Gastrocnemius medialis (tissue), 4 donors: ENCODE results near the gene RNASE4. TPM values are rescaled to one million over a fixed set of nuclear protein-coding genes. Genes with fewer than 3 reads are reported as not detected.

ENCODE experiments used
- ATAC-seq, 2 donors: fragments of 150-250 bp; one replicate each; pipeline ENCODE4 v1.9.1; 2016
- DNase-seq, 2 donors: peaks; one replicate each; pipeline ENCODE4 v3.0.0-alpha.2; 2019
- H3K27ac ChIP-seq, 4 donors: fragments of 200-600 bp; sonication (generic); 1 replicate in 1 of 4; 2 replicates in 3 of 4; pipeline ENCODE4 v1.5.1; 2016 to 2018; ENCODE audit warnings: mild to moderate bottlenecking in 2 of 4, moderate library complexity in 1 of 4
- H3K27me3 ChIP-seq, 3 donors: fragments of 200-600 bp; sonication (generic) in 2 of 3; 1 replicate in 1 of 3; 2 replicates in 2 of 3; pipeline versions ENCODE4 v1.5.1 to v1.6.0; 2016 to 2019; ENCODE audit warnings: mild to moderate bottlenecking in 1 of 3, moderate library complexity in 1 of 3
- H3K36me3 ChIP-seq, 2 donors: fragments of 200-600 bp; sonication (generic) in 1 of 2; one replicate each; pipeline ENCODE4 v1.5.1; 2017 to 2018
- H3K4me1 ChIP-seq, 2 donors: fragments of 200-600 bp; sonication (generic) in 1 of 2; one replicate each; pipeline ENCODE4 v1.5.1; 2016 to 2017; ENCODE audit warnings: mild to moderate bottlenecking in 2 of 2
- H3K4me3 ChIP-seq, 4 donors: fragments of 200-600 bp; sonication (generic) in 3 of 4; 1 replicate in 1 of 4; 2 replicates in 3 of 4; pipeline ENCODE4 v1.5.1; 2016 to 2019; ENCODE audit warnings: mild to moderate bottlenecking in 2 of 4
- H3K9me3 ChIP-seq, 3 donors: fragments of 200-600 bp; sonication (generic) in 2 of 3; 1 replicate in 1 of 3; 2 replicates in 2 of 3; pipeline ENCODE4 v1.5.1; 2016 to 2019
- CTCF ChIP-seq, 5 experiments: fragments of 450-650 bp in 3 of 5; fragments of 200-600 bp in 2 of 5; sonication (generic) in 2 of 5; IDR thresholded peaks in 4 of 5; conservative IDR thresholded peaks in 1 of 5; 1 replicate in 4 of 5; 2 replicates in 1 of 5; pipeline ENCODE4 v1.5.1; 2016 to 2019; ENCODE audit warnings: antibody characterized with exemption in 5 of 5, mild to moderate bottlenecking in 3 of 5, moderate library complexity in 3 of 5
- POLR2A ChIP-seq, 2 donors: fragments of 450-650 bp; IDR thresholded peaks; one replicate each; pipeline ENCODE4 v1.6.1; 2017; ENCODE audit warnings: antibody characterized with exemption in 2 of 2, mild to moderate bottlenecking in 2 of 2, moderate library complexity in 2 of 2
- in situ Hi-C, 4 donors: fragments of 200-750 bp; cut with MboI; loops; one replicate each; pipeline versions ENCODE4 v1.15.0 to v1.8.0; 2017; ENCODE audit warnings: low sequenced_read_pairs in 4 of 4
- intact Hi-C: fragments of 100-400 bp; cut with DNase I; formaldehyde crosslinking; loops from one replicate; pipeline ENCODE4 v1.15.1; 2023; ENCODE audit warnings: low total_unique reads
- total RNA-seq, 4 donors: library from RNA; depleted of rRNA; stranded (reverse); fragments of >200 nt; gene quantifications; one replicate each; pipeline versions ENCODE4 v1.1.0 to v1.2.3, GENCODE V29; 2016

Gene RNASE4
- total RNA-seq, 4 donors from 2014 or later: 12.2 to 21.3 (median 18.9) TPM

GRCh38 chr14:20687362-20688166 lies 3.2 kb downstream of the RNASE4 start:
- in situ Hi-C loops: loop anchor here (10.0 to 25.0 kb wide), 6 partner anchors 223 to 425 kb away; partner anchors contain the start of genes CCNB1IP1 (in 2 of the 4), PARP2 (in 2 of the 4), TMEM253 (in 2 of the 4) and ARHGEF40 (in 1 of the 4)

DNA sequence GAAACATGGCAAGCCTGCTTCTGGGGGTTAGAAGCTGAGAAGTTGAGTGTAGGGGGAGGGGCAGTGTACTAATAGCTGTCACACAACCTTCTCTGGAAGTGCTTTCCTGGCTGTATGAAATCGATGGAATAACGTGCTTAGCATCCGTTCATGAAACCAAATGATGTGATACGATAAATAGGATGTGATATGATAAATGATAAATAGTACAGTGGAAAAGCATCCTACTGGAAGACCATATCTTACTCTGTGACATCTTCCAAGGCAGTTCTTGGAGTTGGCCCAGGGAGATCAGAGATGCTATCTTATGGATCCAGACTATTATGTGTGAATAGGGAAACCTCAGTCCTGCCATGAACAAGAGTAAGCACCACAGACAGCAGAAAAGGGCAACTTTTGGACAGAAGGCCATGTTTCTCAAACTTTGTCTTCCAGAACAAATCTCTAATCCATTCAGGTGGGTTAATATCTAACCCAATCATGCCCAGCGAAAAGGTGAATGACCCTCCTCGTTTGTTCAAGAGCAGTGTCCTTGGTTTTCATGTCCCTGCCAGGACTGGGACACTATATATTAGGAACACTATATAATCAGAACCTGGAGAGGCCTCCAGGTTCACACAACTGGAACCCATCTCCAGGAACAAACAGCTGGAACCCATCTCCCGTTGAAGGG lies 3.9 kb downstream of the RNASE4 start, which contains the start of gene ANG:
TSS of gene ANG (plus strand) at position 598 of the 673 bp plus-strand sequence. CDS start 4,801 bp downstream, outside the sequence.
- H3K9me3 ChIP-seq: no peaks in the 10 kb centered on the region
- no peak within 1 kb of the TSS for H3K27ac ChIP-seq
- H3K36me3 ChIP-seq: no peaks in the 10 kb centered on the region
- DNase-seq (no peak), ATAC-seq (no peak)
- in situ Hi-C loops: loop anchor here (10.0 to 25.0 kb wide), 6 partner anchors 224 to 424 kb away; partner anchors contain the start of genes CCNB1IP1 (in 2 of the 4), PARP2 (in 2 of the 4), TMEM253 (in 2 of the 4) and ARHGEF40 (in 1 of the 4)
- intact Hi-C loops: loop anchor here (10.0 kb wide), 1 partner anchor 766 kb away; the partner anchor contains the start of gene CHD8
- no peaks in the 10 kb centered on the region for H3K4me1 ChIP-seq
- H3K27me3 ChIP-seq: no peaks in the 10 kb centered on the region
- no peak within 1 kb of the TSS for H3K4me3 ChIP-seq
- TF ChIP-seq POLR2A (IDR thresholded peaks at IDR 0.05) (no peak), CTCF (IDR thresholded peaks at IDR 0.05 in 4 of 5, conservative IDR thresholded peaks at IDR 0.05 in 1 of 5) (no peak)

More at GRCh38 chr14:20687362-20688166, 3.2 kb downstream of the RNASE4 start:
- no peaks in the 10 kb centered on the region for H3K9me3 ChIP-seq
- H3K4me3 ChIP-seq: no peak overlapping the region
- ATAC-seq (no peak), DNase-seq (no peak)
- no peaks in the 10 kb centered on the region for H3K4me1 ChIP-seq
- intact Hi-C loops: loop anchor here (10.0 kb wide), 1 partner anchor 767 kb away; the partner anchor contains the start of gene CHD8
- TF ChIP-seq CTCF (IDR thresholded peaks at IDR 0.05 in 4 of 5, conservative IDR thresholded peaks at IDR 0.05 in 1 of 5) (no peak), POLR2A (IDR thresholded peaks at IDR 0.05) (no peak)
- no peak overlapping the region for H3K27ac ChIP-seq
- no peaks in the 10 kb centered on the region for H3K36me3 ChIP-seq
- H3K27me3 ChIP-seq: no peaks in the 10 kb centered on the region

DNA sequence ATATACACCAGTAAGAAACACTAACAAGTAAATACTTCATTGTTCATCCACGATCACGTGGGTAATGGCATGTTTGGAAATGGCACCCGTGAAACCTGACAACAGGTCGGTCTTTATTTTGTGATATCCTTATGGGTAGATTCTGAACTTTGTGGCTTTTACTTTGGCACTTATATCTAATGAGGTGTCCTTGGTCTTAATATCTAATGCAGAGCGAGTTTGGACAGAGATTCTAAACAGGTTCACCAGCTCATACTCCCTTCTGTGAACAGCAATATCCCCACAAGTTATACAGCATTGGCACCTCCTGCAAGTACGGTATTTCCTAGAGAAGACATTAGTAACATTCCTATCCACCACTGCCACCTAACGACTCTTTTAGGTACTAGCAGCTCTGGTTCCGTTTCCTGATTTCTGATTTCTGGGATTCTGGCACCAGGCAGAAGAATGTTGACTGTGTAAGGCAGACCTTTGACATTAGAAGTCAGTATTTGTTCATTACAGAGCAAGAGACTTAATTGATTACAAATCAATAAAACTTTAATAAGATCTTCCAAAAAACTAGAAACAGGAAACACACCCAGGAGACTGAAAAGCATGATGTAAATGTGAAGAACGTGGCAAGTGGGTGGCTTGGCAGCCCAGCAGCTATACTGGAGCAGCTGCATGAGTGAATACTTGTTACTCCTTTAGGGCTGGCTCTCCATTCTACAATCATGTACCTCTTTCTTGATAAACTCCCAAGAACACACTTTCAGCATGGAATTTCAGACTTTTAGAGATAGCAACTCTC lies 6.7 kb downstream of the RNASE4 start:
- Histone ChIP-seq H3K4me3 (no peak overlapping the region), H3K4me1 (no peaks in the 10 kb centered on the region), H3K36me3 (no peaks in the 10 kb centered on the region), H3K27me3 (no peaks in the 10 kb centered on the region), H3K9me3 (no peaks in the 10 kb centered on the region), H3K27ac (no peak overlapping the region)
- intact Hi-C loops: loop anchor here (1.0 to 2.0 kb wide), 3 partner anchors 28 to 160 kb away; no protein-coding TSS in a partner anchor
- DNase-seq: peak in 1 of 2 donors; percentile 16
- TF ChIP-seq CTCF (IDR thresholded peaks at IDR 0.05 in 4 of 5, conservative IDR thresholded peaks at IDR 0.05 in 1 of 5) (peak; percentile 69 to 88 (median 80)), POLR2A (IDR thresholded peaks at IDR 0.05) (no peak)
- in situ Hi-C loops: loop anchor here (5.0 to 25.0 kb wide), 10 partner anchors 79 to 421 kb away; partner anchors contain the start of genes TMEM253 (in 2 of the 4), ARHGEF40 (in 1 of the 4), CCNB1IP1 (in 1 of the 4) and PARP2 (in 1 of the 4)
- peak; percentile 93 for ATAC-seq
